Erythroblast (primary cell): ENCODE results near the gene MIEF1.

Experiments
- GATA1 ChIP-seq: IDR thresholded peaks from 2 replicates; pipeline ENCODE4 v1.6.1; 2011; ENCODE audit warnings: low read depth, mild to moderate bottlenecking, control low read depth, low read length, moderate library complexity
- POLR2A ChIP-seq: IDR thresholded peaks from 2 replicates; pipeline ENCODE4 v1.6.1; 2011; ENCODE audit warnings: mild to moderate bottlenecking, low read length

- TF ChIP-seq POLR2A (no peak), GATA1 (no peak)
These were observed 10.4 kb upstream of the MIEF1 start for GRCh38 chr22:39491696-39492095.
